SK-N-SH (cell line): ENCODE measurements around the gene R3HDM4. TPM values are rescaled to one million over a fixed set of nuclear protein-coding genes. Genes with fewer than 3 reads are reported as not detected.

Experiments
- CTCF ChIA-PET: fragments of 300-600, 350-600 bp; formaldehyde crosslinking; extraction: SDS; loops from one replicate; lab custom pipeline; 2021; lab: Yijun Ruan, JAX
- POLR2A ChIA-PET: fragments of 350-600 bp; sonication (Branson Sonifier 250); formaldehyde crosslinking; extraction: SDS; loops from one replicate; lab custom pipeline; 2020; ENCODE audit warnings: antibody characterized with exemption, inconsistent platforms; lab: Yijun Ruan, JAX
- DNase-seq: peaks from one replicate; pipeline ENCODE4 v3.0.0; 2012
- H2AFZ ChIP-seq: fragments of 200-600 bp; sonication (generic); 2 replicates; pipeline ENCODE4 v1.8.1; 2016; ENCODE audit warnings: antibody characterized with exemption, mild to moderate bottlenecking, low read depth
- H3F3A ChIP-seq: fragments of 200-600 bp; sonication (generic); replicated peaks from 2 replicates; pipeline ENCODE3; 2016; ENCODE audit warnings: antibody characterized with exemption, mild to moderate bottlenecking; ENCODE audit not compliant: insufficient read depth
- H3K27ac ChIP-seq, 2 experiments: fragments of 200-500 bp in 1 of 2; fragments of 200-600 bp in 1 of 2; sonication (Bioruptor generic) in 1 of 2; sonication (generic), shearing (Covaris generic) in 1 of 2; 2 replicates each; pipeline versions ENCODE4 v1.5.1 to v1.6.1; 2014 to 2016; ENCODE audit warnings: low read depth in 2 of 2, inconsistent platforms in 1 of 2, low read length in 1 of 2, mild to moderate bottlenecking in 1 of 2, mixed read lengths in 1 of 2
- H3K27me3 ChIP-seq: fragments of 200-600 bp; sonication (generic), shearing (Covaris generic); 2 replicates; pipeline ENCODE4 v1.6.1; 2016; ENCODE audit warnings: mixed run types; ENCODE audit not compliant: insufficient read depth
- H3K36me3 ChIP-seq, 2 experiments: fragments of 200-500 bp in 1 of 2; fragments of 200-600 bp in 1 of 2; sonication (Bioruptor generic) in 1 of 2; sonication (generic) in 1 of 2; replicated peaks in 1 of 2; 2 replicates each; pipeline versions ENCODE3 to v1.5.1; 2014 to 2016; ENCODE audit warnings: low read length in 1 of 2, mild to moderate bottlenecking in 1 of 2; ENCODE audit not compliant: insufficient read depth in 2 of 2, control insufficient read depth in 1 of 2
- H3K4me1 ChIP-seq, 2 experiments: fragments of 200-500 bp in 1 of 2; fragments of 200-600 bp in 1 of 2; sonication (Bioruptor generic) in 1 of 2; sonication (generic), shearing (Covaris generic) in 1 of 2; 2 replicates each; pipeline versions ENCODE4 v1.5.1 to v1.6.1; 2014 to 2016; ENCODE audit warnings: low read depth in 1 of 2, low read length in 1 of 2, mixed run types in 1 of 2; ENCODE audit not compliant: insufficient read depth in 2 of 2, control insufficient read depth in 1 of 2
- H3K4me2 ChIP-seq: fragments of 200-600 bp; sonication (generic), shearing (Covaris generic); 2 replicates; pipeline ENCODE4 v1.6.1; 2017; ENCODE audit warnings: mixed run types
- H3K4me3 ChIP-seq, 2 experiments: fragments of 200-500 bp in 1 of 2; fragments of 200-600 bp in 1 of 2; sonication (Bioruptor generic) in 1 of 2; sonication (generic), shearing (Covaris generic) in 1 of 2; 2 replicates each; pipeline versions ENCODE4 v1.5.1 to v1.8.1; 2014 to 2016; ENCODE audit warnings: low read depth in 2 of 2, inconsistent platforms in 1 of 2, low read length in 1 of 2, mild to moderate bottlenecking in 1 of 2, mixed read lengths in 1 of 2, moderate library complexity in 1 of 2
- H3K79me2 ChIP-seq: fragments of 200-600 bp; sonication (generic); 2 replicates; pipeline ENCODE4 v1.8.1; 2017; ENCODE audit warnings: mild to moderate bottlenecking; ENCODE audit not compliant: insufficient read depth
- H3K9ac ChIP-seq: fragments of 200-600 bp; sonication (generic); 2 replicates; pipeline ENCODE4 v1.6.1; 2017; ENCODE audit warnings: mixed run types
- H3K9me2 ChIP-seq: fragments of 200-600 bp; sonication (generic); 2 replicates; pipeline ENCODE4 v1.6.1; 2017; ENCODE audit warnings: mixed run types
- H3K9me3 ChIP-seq: fragments of 200-600 bp; sonication (generic); 2 replicates; pipeline ENCODE4 v1.6.1; 2017; ENCODE audit warnings: mixed run types, mild to moderate bottlenecking, moderate library complexity
- H4K20me1 ChIP-seq: fragments of 200-600 bp; sonication (generic); 2 replicates; pipeline ENCODE4 v1.6.1; 2017; ENCODE audit warnings: mild to moderate bottlenecking, mixed run types; ENCODE audit not compliant: insufficient read depth
- CTCF ChIP-seq: fragments of 200-600 bp; sonication (generic); IDR thresholded peaks from 2 replicates; pipeline ENCODE4 v1.6.1; 2017; ENCODE audit warnings: antibody characterized with exemption, mild to moderate bottlenecking, moderate library complexity
- EZH2phosphoT487 ChIP-seq: fragments of 200-600 bp; sonication (generic); IDR thresholded peaks from 2 replicates; pipeline ENCODE4 v1.6.1; 2017; ENCODE audit warnings: low read depth, mixed run types, mild to moderate bottlenecking, antibody characterized with exemption, moderate library complexity, borderline replicate concordance
- FOSL2 ChIP-seq: IDR thresholded peaks from 2 replicates; pipeline ENCODE4 v1.4.0; 2012; ENCODE audit warnings: low read depth, mild to moderate bottlenecking, moderate library complexity, borderline replicate concordance
- FOXJ3 ChIP-seq: sonication (generic); formaldehyde crosslinking; IDR thresholded peaks from 2 replicates; pipeline ENCODE4 v1.5.1; 2020; ENCODE audit warnings: mild to moderate bottlenecking, missing genetic modification reagents
- GABPA ChIP-seq: IDR thresholded peaks from 2 replicates; pipeline ENCODE4 v1.4.0; 2012; ENCODE audit warnings: low read depth, mild to moderate bottlenecking
- GATA2 ChIP-seq: sonication (generic); formaldehyde crosslinking; IDR thresholded peaks from 2 replicates; pipeline ENCODE4 v1.5.0; 2020; ENCODE audit warnings: mild to moderate bottlenecking, missing genetic modification reagents
- JUND ChIP-seq: IDR thresholded peaks from 2 replicates; pipeline ENCODE4 v1.4.0; 2012
- MAX ChIP-seq: IDR thresholded peaks from 2 replicates; pipeline ENCODE4 v1.4.0; 2012; ENCODE audit warnings: low read depth
- MEF2A ChIP-seq: IDR thresholded peaks from 2 replicates; pipeline ENCODE4 v1.4.0; 2012; ENCODE audit warnings: low read depth, borderline replicate concordance
- PBX3 ChIP-seq: IDR thresholded peaks from 2 replicates; pipeline ENCODE4; 2012
- POLR2AphosphoS5 ChIP-seq: IDR thresholded peaks from 2 replicates; pipeline ENCODE4 v1.6.1; 2012; ENCODE audit warnings: low read depth, low read length
- RCOR1 ChIP-seq: fragments of 150-350 bp; IDR thresholded peaks from 2 replicates; pipeline ENCODE4 v1.6.1; 2017; ENCODE audit warnings: antibody characterized with exemption, low read length
- SMC3 ChIP-seq: IDR thresholded peaks from 2 replicates; pipeline ENCODE4 v1.6.1; 2012; ENCODE audit warnings: low read depth, low read length, improper control_type of control experiment
- USF1 ChIP-seq: IDR thresholded peaks from 2 replicates; pipeline ENCODE4 v1.4.0; 2012; ENCODE audit warnings: low read depth, borderline replicate concordance
- ZBTB33 ChIP-seq: IDR thresholded peaks from 2 replicates; pipeline ENCODE4 v1.4.0; 2012; ENCODE audit warnings: low read depth, borderline replicate concordance
- WGBS: methylation state at CpG from one replicate; pipeline ENCODE4 v1.1.6; 2017; ENCODE audit warnings: low lambda C conversion rate; 5-methylcytosine and 5-hydroxymethylcytosine counted together
- polyA plus RNA-seq, 3 experiments: library from polyadenylated mRNA; depleted of rRNA; stranded (reverse); fragments of >200 nt; gene quantifications; 2 replicates each; pipeline ENCODE4 v1.2.3, GENCODE V29; 2012

R3HDM4 gene
- polyA plus RNA-seq, 1 of the 3 experiments (the other 2 are of a cell fraction): 39.2 TPM

- H3K9me2 ChIP-seq: no peaks in the 10 kb centered on the region
- H3K4me3 ChIP-seq: no peak overlapping the region
- no peak overlapping the region for H2AFZ ChIP-seq
- WGBS: 97% methylated on average over 47 of the region's 64 CpGs
- no peak overlapping the region for H3K9ac ChIP-seq
- ChIA-PET CTCF (interaction anchor here (0.6 kb wide), 1 partner anchor 97 kb away, joined by 3 read pairs; no protein-coding TSS in a partner anchor), POLR2A (no interaction called here)
- H3K79me2 ChIP-seq: peaks cover under 1% of the 10 kb centered on the region; the same call in 1 of the 2 replicates
- H3K36me3 ChIP-seq: peaks cover 11 to 67% of the 10 kb centered on the region in 2 experiments
- TF ChIP-seq USF1 (no peak), MEF2A (no peak), EZH2phosphoT487 (no peak), GATA2 (no peak), PBX3 (no peak), GABPA (no peak)
- H3F3A ChIP-seq: peaks cover 6% of the 10 kb centered on the region
- DNase-seq: no peak
- no peak overlapping the region for H3K4me2 ChIP-seq
- no peaks in the 10 kb centered on the region for H4K20me1 ChIP-seq
- H3K4me1 ChIP-seq: peaks cover 0 to 15% of the 10 kb centered on the region in 2 experiments; a peak in 1 of 4 replicates
- H3K27ac ChIP-seq: peak overlapping the region in 1 of 2 experiments; percentile 72; a peak in 2 of 4 replicates
- H3K9me3 ChIP-seq: no peaks in the 10 kb centered on the region
- H3K27me3 ChIP-seq: no peaks in the 10 kb centered on the region
These were observed 27.3 kb downstream of the R3HDM4 start for GRCh38 chr19:885536-886224.

GRCh38 chr19:884420-885211 is 28.4 kb downstream of the R3HDM4 start:
- H3K9ac ChIP-seq: no peak overlapping the region
- no peak overlapping the region for H3K4me2 ChIP-seq
- 98% methylated on average over 22 of the region's 51 CpGs for WGBS
- H4K20me1 ChIP-seq: no peaks in the 10 kb centered on the region
- no peak overlapping the region for H3K27ac ChIP-seq
- no peaks in the 10 kb centered on the region; the same call in 1 of the 2 replicates for H3K79me2 ChIP-seq
- H3K9me2 ChIP-seq: no peaks in the 10 kb centered on the region
- H3K4me3 ChIP-seq: no peak overlapping the region
- peaks cover 11 to 62% of the 10 kb centered on the region in 2 experiments for H3K36me3 ChIP-seq
- ChIA-PET CTCF (no interaction called here), POLR2A (no interaction called here)
- H3F3A ChIP-seq: peaks cover 6% of the 10 kb centered on the region
- no peaks in the 10 kb centered on the region for H3K27me3 ChIP-seq
- peaks cover 0 to 15% of the 10 kb centered on the region in 2 experiments; a peak in 1 of 4 replicates for H3K4me1 ChIP-seq
- no peak for DNase-seq
- H2AFZ ChIP-seq: no peak overlapping the region
- H3K9me3 ChIP-seq: no peaks in the 10 kb centered on the region
- TF ChIP-seq FOSL2 (no peak), JUND (no peak), RCOR1 (no peak), POLR2AphosphoS5 (no peak), MAX (no peak), PBX3 (no peak), EZH2phosphoT487 (no peak), FOXJ3 (CRISPR knock-in tag) (no peak), USF1 (no peak), CTCF (no peak), ZBTB33 (no peak), SMC3 (no peak)
